Measurements from ENCODE around the gene PRKG1. TPM values are rescaled to one million over a fixed set of nuclear protein-coding genes. Genes with fewer than 3 reads are reported as not detected.

Gene PRKG1
- total RNA-seq, 1 experiment from 2014 or later = not detected

DNA sequence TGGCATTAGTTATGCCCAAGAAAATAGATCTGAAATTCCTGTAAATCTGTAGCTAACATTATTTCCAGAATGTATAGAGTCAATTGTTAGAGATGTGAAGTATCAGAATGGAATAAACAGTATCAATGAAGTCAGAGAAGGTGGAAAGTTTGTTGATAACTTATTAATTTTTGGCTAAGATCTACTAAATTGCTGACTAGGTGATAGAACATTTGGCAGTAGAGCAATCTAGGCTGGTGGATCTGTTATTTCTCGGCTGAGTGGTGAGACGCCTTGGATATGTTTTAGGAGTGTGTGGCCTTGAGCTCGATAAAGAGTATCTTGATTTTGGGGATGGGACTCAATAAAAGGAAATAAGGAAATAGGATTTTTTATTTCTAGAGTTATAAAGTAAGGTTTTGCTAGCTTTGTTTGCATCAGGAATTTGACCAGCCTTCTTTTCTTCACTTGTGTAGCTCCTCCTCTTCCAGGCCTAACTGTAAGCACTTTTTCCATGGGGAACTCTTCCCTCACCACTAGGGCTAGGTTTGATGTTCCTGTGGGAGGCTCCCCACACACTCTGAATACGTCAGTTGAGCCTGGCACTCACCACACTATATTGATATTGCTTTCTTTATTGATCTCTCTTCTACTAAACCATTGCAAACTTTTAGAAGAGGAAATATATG, 711.9 kb downstream of the PRKG1 start:
- in situ Hi-C loops (cut with HindIII; ENCODE audit: low pct_unique_long_range_greater_than_20kb, low sequenced_read_pairs) = no loop called here

DNA sequence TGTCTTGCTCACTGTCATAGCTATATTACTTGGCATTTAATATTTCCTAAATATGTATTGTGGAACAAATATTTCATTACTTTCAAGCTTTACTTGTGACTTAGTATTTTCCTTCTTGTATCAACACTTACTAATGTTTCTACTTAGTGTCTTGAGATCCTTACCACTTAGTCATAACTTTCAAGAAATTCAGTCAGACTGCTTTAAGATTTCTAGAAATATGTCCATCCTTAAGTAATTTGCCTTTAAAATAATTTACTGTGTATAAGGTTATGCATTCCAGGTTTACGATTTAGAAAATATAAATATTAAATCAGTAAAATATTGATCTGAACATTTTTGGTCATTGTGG, 712.4 kb downstream of the PRKG1 start:
- DNase-seq (ENCODE audit: low read depth) = no peak
- in situ Hi-C loops (cut with HindIII; ENCODE audit: low pct_unique_long_range_greater_than_20kb, low sequenced_read_pairs) = no loop called here

More for the DNA sequence above, 711.9 kb downstream of the PRKG1 start:
- no peak for DNase-seq (ENCODE audit: low read depth)

DNA sequence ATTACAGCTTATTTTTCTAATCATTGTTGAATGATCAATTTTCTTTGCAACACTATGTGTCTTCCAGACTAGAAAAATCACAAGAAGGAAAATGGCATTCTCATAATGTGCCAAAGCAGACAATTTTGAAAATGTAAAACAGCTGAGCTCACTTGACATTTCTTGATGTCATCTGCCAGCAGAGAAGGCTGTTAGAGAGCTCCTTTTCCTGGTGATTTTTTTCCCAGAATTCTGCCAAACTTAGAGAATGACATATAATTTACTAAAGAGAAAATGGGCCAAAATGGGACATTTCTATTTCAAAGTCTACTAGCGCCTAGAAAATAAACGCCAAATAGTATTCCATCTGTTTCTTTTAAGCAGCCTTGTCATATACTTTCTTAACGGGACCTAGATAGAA, 714.0 kb downstream of the PRKG1 start:
- in situ Hi-C loops (cut with HindIII; ENCODE audit: low pct_unique_long_range_greater_than_20kb, low sequenced_read_pairs) = no loop called here
- DNase-seq (ENCODE audit: low read depth) = no peak

DNA sequence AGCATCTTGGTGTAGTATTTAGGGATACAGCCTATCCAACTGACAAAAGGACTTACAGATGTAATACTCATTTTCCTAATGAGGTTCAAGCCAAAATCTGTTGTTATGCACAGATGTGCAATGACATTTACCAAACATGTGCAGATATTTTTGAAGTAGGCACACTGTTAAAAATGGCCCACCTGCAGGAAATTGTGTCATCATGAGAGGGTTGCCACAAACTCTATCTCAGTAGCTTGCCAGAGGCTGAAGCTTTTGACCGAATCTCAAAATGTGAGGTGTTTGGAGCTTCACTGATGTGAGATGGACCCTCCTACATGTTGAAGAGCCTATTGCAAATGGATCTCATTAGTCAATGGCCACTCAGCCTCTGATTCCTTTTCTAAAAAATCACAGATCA, 714.8 kb downstream of the PRKG1 start:
- in situ Hi-C loops (cut with HindIII; ENCODE audit: low pct_unique_long_range_greater_than_20kb, low sequenced_read_pairs) = no loop called here
- DNase-seq (ENCODE audit: low read depth) = no peak

DNA sequence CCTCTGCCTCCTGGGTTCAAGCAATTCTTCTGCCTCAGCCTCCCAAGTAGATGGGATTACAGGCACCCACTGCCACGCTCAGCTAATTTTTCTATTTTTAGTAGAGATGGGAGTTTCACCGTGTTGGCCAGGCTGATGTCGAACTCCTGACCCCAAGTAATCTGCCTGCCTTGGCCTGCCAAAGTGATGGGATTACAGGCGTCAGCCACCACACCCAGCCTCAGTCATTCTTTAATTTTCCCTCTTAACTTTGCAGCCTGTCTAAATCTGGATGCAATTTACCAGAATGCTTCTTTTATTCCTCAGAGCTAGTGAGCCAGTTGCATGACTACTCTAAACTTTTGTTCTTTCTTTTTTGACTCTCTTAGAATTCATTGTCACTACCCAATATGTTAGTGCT, 715.6 kb downstream of the PRKG1 start:
- no peak for DNase-seq (ENCODE audit: low read depth)
- in situ Hi-C loops (cut with HindIII; ENCODE audit: low pct_unique_long_range_greater_than_20kb, low sequenced_read_pairs) = no loop called here

DNA sequence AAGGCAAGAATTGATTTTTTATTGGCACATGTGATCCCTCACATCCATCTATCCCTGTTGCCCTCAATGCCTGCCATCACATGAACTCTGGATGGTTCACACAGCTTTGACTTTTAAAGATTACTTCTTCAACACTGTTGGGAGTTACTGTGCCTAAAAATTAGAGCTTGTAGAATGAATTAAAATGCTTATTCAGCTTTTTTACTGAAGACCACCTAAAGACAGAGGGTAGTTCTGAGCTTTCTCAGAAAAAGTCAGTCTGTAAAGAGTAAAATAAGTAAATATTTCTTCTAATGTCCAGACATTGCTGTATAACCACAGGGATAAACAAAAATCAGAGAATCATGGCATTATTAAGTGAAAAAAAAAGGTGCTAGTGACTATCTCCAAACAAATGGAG, 718.4 kb downstream of the PRKG1 start:
- in situ Hi-C loops (cut with HindIII; ENCODE audit: low pct_unique_long_range_greater_than_20kb, low sequenced_read_pairs) = no loop called here
- DNase-seq (ENCODE audit: low read depth) = no peak

DNA sequence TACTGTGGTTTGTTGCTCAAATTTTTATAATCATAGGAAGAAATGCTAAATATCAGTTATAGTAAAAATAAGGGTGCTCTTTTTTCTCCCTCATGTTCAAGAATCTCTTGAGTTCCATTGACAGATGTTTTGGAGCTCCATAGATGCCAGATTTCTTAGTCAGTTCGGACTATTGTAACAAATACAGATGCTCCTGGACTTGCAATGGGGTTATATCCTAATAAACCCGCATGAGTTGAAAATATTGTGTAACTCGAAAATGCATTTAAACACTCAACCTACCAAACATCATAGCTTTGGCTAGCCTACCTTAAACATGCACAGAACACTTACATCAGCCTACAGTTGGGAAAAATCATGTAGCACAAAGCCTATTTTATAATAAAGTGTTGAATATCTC, 725.8 kb downstream of the PRKG1 start:
- in situ Hi-C loops (cut with HindIII; ENCODE audit: low pct_unique_long_range_greater_than_20kb, low sequenced_read_pairs) = no loop called here
- no peak for DNase-seq (ENCODE audit: low read depth)

DNA sequence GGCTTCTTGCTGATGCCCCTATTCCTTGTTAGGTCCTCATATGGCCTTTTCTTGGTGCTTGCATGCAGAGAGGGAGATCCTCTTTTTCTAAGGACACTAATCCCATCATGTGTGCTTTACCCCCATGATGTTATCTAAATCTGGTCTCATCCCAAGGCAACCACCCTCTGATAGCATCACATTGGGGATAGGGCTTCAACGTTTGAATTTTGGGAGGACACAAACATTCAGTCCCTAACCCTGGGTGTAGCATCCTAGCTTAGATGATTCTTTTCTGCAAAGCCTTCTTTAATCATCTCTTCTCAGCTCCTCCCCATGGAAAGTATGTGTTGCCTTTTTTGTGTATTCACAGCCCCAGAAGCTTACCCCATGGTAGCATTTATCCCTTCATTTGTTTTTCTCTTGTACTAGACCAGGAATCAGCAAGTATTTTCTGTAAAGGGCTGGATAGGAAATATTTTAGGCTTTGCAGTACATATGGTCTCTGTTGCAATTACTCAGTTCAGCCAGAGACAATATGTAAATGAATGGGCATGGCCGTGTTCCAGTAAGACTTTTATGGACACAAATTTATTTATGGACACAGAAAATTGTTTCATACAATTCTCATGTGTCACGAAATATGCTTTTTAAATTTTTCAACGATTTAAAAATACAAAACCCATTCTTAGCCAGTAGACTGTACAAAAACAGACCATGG, 726.6 kb downstream of the PRKG1 start:
- in situ Hi-C loops (cut with HindIII; ENCODE audit: low pct_unique_long_range_greater_than_20kb, low sequenced_read_pairs) = no loop called here
- no peak for DNase-seq (ENCODE audit: low read depth)

DNA sequence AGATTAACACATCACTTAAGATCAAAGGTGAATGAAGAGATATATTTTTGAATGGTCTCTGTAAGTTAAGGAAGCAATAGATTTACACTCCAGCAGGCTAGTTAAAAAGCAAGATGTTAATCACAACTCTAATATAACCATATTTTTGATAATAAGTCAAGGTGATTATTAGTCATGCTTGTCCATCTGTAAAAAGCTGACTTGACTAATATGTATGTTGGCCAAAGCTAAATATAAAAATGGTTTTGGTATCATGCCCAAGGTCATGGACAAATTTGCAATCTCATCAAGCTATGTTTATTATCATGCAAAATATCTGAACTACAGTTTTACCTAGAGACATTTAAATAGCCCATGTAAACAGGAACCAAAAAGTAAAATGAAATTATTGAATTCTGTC, 727.7 kb downstream of the PRKG1 start:
- DNase-seq (ENCODE audit: low read depth) = no peak
- in situ Hi-C loops (cut with HindIII; ENCODE audit: low pct_unique_long_range_greater_than_20kb, low sequenced_read_pairs) = no loop called here

DNA sequence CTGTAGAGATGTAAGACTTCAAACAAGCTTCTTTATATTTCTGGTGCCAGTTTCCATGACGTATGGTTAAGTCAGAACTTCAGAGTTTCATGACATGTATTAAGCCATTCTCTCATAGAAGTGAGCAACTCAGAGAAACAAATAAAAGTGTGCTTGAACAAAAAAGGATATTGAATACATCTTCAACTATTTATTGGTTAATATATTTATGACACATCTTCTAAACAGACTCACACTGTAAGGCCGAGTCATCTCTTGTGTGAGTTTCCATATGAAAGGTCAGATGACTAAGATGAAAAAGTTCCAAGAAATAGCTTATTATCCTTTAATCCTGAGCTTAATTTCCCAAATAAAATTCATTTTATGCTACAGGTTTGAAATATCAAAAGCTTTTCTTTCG, 730.6 kb downstream of the PRKG1 start:
- in situ Hi-C loops (cut with HindIII; ENCODE audit: low pct_unique_long_range_greater_than_20kb, low sequenced_read_pairs) = no loop called here
- no peak for DNase-seq (ENCODE audit: low read depth)

DNA sequence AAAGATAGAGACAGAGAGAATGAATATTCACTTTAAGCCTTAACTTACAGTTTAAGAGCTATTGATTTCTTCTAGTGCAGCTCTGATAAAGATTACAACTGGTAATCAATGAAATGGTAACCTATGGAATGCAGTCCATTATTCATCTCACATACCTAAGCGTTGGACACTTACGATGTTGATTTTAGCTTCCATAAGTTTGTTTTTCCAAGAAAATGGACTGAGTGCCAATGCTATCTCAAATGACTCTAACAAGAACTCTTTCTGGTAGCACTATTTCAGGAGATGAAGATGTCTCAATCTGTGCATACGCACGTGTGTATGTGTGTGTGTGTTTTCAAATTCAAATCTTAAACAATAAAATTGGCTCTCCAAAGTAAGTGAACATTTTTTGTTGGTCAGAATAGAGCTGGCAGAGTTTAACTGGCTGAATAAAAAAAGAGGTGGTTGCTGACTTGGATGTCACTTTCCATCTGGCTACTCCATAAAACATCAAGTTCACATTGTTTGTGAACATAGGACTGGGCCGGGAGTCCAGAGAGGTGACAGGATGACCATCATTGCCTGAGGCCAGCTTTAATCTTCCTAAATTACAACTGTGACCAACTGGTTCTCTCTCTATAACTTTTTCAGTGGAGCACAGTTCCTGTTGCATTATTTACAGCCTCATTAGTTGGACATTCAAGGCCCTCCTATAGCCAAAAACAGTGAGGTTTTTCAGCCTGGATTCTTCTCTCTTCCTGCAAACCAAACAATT, 732.0 kb downstream of the PRKG1 start:
- DNase-seq (ENCODE audit: low read depth) = no peak
- in situ Hi-C loops (cut with HindIII; ENCODE audit: low pct_unique_long_range_greater_than_20kb, low sequenced_read_pairs) = no loop called here

DNA sequence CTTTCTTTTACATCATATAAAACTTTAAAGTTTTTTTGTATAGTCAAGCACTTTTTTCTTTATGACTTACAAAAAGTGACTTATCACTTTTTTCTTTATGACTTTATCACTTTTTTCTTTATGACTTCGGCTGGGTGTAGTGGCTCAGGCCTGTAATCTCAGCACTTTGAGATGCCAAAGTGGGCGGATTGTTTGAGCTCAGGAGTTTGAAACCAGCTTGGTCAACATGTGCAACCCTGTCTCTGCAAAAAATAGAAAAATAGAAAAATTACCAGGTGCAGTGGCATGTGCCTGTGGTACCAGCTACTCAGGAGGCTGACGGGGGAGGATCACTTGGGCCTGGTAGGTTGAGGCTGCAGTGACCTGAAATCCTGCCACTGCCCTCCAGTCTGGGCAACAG, 733.9 kb downstream of the PRKG1 start:
- in situ Hi-C loops (cut with HindIII; ENCODE audit: low pct_unique_long_range_greater_than_20kb, low sequenced_read_pairs) = no loop called here
- no peak for DNase-seq (ENCODE audit: low read depth)

DNA sequence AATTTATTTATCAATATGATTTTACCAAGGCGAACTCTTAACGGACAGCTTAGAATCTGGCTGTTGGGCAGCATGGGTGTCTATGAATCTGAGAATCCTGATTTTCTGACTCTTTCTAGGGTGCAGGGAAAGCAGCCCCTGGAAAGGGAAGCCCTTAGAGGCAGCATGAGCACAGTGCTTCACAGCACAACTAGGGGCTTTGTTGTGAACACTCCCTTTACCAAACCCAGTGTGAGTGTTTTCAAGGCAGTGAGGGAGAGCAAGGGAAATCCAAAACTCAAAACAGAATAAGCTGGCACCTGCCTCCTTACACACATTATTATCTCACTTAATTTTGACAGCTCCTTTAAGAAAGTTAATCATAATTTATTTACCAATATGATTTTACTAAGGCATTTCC, 741.4 kb downstream of the PRKG1 start:
- no peak for DNase-seq (ENCODE audit: low read depth)
- in situ Hi-C loops (cut with HindIII; ENCODE audit: low pct_unique_long_range_greater_than_20kb, low sequenced_read_pairs) = no loop called here

DNA sequence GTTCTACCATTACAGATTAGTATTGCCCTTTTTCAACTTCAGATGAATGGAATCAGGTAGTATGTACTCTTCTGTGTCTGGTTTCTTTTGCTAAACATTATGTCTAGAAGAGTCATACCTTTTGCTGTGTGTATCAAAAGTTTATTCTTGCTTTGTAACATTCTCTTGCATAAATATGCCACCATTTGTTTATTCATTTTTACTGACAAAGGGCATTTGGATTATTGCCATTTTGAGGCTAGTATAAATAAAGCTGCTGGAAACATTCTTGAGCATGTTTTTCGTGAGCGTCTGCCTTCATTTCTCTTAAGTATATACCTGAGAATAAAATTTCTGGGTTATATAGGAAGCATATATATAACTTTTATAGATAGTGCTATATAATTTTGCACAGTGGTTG, 746.8 kb downstream of the PRKG1 start:
- in situ Hi-C loops (cut with HindIII; ENCODE audit: low pct_unique_long_range_greater_than_20kb, low sequenced_read_pairs) = no loop called here
- DNase-seq (ENCODE audit: low read depth) = no peak

DNA sequence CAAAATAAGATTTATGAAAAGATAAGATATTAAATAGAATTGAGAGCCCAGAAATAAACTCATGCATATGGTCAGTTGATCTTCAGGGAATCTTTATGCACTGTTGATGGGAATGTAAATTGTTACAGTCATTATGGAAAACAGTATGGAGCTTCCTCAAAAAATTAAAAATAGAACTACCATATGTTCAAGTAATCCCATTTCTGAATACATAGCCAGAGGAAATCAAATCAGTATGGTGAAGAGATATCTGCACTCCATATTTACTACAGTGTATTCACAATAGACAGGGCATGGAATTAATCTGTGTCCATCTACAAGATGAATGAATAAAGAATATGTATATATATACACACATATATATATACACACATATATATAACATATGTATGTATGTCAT, 747.5 kb downstream of the PRKG1 start:
- in situ Hi-C loops (cut with HindIII; ENCODE audit: low pct_unique_long_range_greater_than_20kb, low sequenced_read_pairs) = no loop called here
- no peak for DNase-seq (ENCODE audit: low read depth)

DNA sequence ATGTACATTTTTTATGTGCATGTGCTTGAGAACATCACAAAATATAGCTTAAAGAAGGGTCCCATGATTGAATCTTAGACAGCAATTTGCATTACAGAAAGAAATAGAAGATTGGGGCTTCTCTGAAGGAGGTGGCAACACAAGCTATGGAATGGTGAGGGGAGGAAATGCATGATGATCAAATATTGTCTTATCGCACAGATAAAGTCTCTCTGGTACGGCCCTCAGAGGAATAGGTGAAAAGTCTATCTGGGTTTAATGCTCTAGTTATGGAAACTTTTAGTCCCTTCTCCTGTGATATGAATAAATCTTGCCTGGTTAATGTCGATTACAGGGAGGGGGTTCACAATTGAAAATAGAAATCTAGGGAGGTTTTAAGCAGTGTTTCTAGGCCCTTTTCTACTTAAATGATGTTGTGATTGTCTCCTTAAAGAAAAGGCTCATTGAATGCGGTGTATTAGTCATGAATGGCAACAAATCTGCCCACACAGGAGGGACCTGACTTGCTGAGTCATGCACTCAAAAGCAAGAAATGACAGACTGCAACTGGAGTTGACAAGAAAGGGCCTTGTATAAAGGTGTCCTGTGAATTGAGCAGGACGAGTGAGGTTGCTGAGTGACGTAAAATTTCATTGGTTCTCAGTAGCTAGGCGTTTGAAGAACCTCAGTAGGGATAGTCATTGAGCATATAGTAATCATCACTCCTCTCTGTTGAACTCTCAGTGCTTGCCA, 758.5 kb downstream of the PRKG1 start:
- in situ Hi-C loops (cut with HindIII; ENCODE audit: low pct_unique_long_range_greater_than_20kb, low sequenced_read_pairs) = no loop called here
- DNase-seq (ENCODE audit: low read depth) = peak; percentile 73

DNA sequence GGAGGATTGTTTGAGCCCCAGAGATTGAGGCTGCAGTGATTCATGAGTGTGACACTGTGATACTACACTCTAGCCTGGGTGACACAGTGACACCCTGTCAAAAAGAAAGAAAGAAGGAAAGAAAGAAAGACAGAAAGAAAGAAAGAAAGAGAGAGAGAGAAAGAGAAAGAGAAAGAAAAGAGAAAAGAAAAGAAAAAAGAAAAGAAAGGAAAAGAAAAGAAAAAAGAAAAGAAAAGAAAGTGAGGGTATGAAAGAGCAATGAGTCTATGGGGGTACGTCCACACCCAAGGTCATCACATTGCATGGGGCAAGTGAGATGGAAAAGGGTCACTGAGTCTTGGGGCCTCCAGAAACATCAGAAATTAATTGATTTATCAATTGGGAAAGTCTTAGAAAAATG, 760.3 kb downstream of the PRKG1 start:
- no peak for DNase-seq (ENCODE audit: low read depth)
- in situ Hi-C loops (cut with HindIII; ENCODE audit: low pct_unique_long_range_greater_than_20kb, low sequenced_read_pairs) = no loop called here

DNA sequence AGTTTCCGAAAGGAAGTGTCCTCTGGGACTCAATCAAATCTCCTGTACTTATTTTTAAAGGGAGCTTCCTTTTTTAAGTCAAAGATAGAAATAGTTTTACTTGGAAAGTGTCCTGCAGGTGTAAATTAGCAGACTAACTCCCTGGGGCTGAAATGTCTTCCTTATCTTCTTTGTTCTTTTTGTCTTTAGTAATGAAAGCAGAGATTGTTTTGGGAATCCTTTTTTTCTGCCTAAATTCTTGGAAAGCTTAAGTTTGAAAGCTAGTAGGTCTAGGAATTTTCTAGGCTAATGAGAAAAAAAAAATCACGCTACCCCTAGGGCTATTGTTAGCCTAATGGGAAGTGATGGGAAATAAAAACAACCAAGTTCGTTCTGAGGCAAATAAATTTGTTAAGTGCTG, 764.2 kb downstream of the PRKG1 start:
- DNase-seq (ENCODE audit: low read depth) = no peak
- in situ Hi-C loops (cut with HindIII; ENCODE audit: low pct_unique_long_range_greater_than_20kb, low sequenced_read_pairs) = no loop called here

DNA sequence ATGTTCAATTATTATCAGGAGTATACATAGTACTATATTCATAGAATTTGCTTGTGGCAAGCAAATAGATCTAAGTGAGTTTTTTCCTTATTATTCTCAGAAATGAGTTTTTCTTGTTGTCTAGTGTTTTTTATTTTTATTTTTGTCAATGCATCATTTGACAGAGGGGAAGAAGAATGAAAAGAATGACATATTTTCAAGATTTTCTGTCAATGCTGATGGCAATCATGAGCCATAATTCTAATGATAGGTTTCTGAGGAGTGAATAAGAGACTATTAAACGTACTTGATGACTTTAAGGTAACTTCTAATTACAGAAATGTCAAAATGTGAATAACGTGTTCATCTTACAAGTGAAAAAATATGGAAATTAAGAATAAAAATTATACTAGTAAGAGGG, 769.7 kb downstream of the PRKG1 start:
- in situ Hi-C loops (cut with HindIII; ENCODE audit: low pct_unique_long_range_greater_than_20kb, low sequenced_read_pairs) = no loop called here
- DNase-seq (ENCODE audit: low read depth) = no peak
